PC-9 (cell line): ENCODE measurements around the gene GBX2. TPM values are rescaled to one million over a fixed set of nuclear protein-coding genes. Genes with fewer than 3 reads are reported as not detected.

ENCODE experiments used
- BruUV-seq: library from RNA; stranded (reverse); fragments of 400-500 nt; replicated peaks from 2 replicates; lab custom pipeline; 2021; lab: Mats Ljungman, UMichigan
- CTCF ChIA-PET: fragments of 300-600 bp; sonication (Branson Sonifier 250); formaldehyde crosslinking; loops from one replicate; lab custom pipeline; 2022; ENCODE audit warnings: antibody characterized with exemption; lab: Charles Lee
- POLR2A ChIA-PET: fragments of 300-600 bp; sonication (Branson Sonifier 250); formaldehyde crosslinking; loops from one replicate; lab custom pipeline; 2022; ENCODE audit warnings: antibody characterized with exemption; ENCODE audit not compliant: unreplicated experiment; lab: Charles Lee
- DNase-seq, 2 experiments: peaks; one replicate each; pipeline versions ENCODE4 v3.0.0 to v3.0.0-alpha.2; 2015 to 2022; ENCODE audit warnings: mixed read lengths in 1 of 2
- H2AFZ ChIP-seq: fragments of 200-600 bp; sonication (generic); 2 replicates; pipeline ENCODE4 v1.8.1; 2017; ENCODE audit warnings: antibody characterized with exemption
- H3F3A ChIP-seq: fragments of 200-600 bp; sonication (generic); 2 replicates; pipeline ENCODE4 v1.8.1; 2017; ENCODE audit warnings: antibody characterized with exemption, mild to moderate bottlenecking, low read depth; ENCODE audit not compliant: insufficient read depth
- H3K27ac ChIP-seq: fragments of 200-600 bp; sonication (generic); 2 replicates; pipeline ENCODE4 v1.6.1; 2016; ENCODE audit warnings: mixed run types
- H3K27me3 ChIP-seq: fragments of 200-600 bp; sonication (generic); 2 replicates; pipeline ENCODE4 v1.6.1; 2016; ENCODE audit warnings: low read depth, mixed run types; ENCODE audit not compliant: insufficient read depth
- H3K36me3 ChIP-seq: fragments of 200-600 bp; sonication (generic); 2 replicates; pipeline ENCODE4 v1.6.1; 2016; ENCODE audit warnings: low read depth, mixed run types
- H3K4me1 ChIP-seq: fragments of 200-600 bp; sonication (generic); replicated peaks from 2 replicates; pipeline ENCODE4 v1.6.1; 2016; ENCODE audit warnings: mixed run types; ENCODE audit not compliant: insufficient read depth
- H3K4me2 ChIP-seq: fragments of 200-600 bp; sonication (generic); 2 replicates; pipeline ENCODE4 v1.6.1; 2017; ENCODE audit warnings: mixed run types
- H3K4me3 ChIP-seq: fragments of 200-600 bp; sonication (generic); 2 replicates; pipeline ENCODE4 v1.6.1; 2016; ENCODE audit warnings: mixed run types
- H3K79me2 ChIP-seq: fragments of 200-600 bp; sonication (generic); 2 replicates; pipeline ENCODE4 v1.6.1; 2017; ENCODE audit warnings: low read depth, mixed run types
- H3K9me2 ChIP-seq: fragments of 200-600 bp; sonication (generic); 2 replicates; pipeline ENCODE4 v1.8.1; 2017; ENCODE audit warnings: mild to moderate bottlenecking; ENCODE audit not compliant: insufficient read depth
- H3K9me3 ChIP-seq: fragments of 200-600 bp; sonication (generic); 2 replicates; pipeline ENCODE4 v1.8.1; 2016; ENCODE audit warnings: low read depth; ENCODE audit not compliant: insufficient read depth
- H4K20me1 ChIP-seq: fragments of 200-600 bp; sonication (generic); 2 replicates; pipeline ENCODE4 v1.8.1; 2017; ENCODE audit not compliant: insufficient read depth
- CTCF ChIP-seq: fragments of 200-600 bp; sonication (generic); conservative IDR thresholded peaks from 2 replicates; pipeline ENCODE4 v1.6.1; 2017; ENCODE audit warnings: mixed run types, antibody characterized with exemption, mild to moderate bottlenecking, moderate library complexity
- EZH2 ChIP-seq: fragments of 200-600 bp; sonication (generic); IDR thresholded peaks from 2 replicates; pipeline ENCODE4 v1.8.0; 2017; ENCODE audit warnings: antibody characterized with exemption, low read depth
- intact Hi-C: fragments of 100-400 bp; cut with micrococcal nuclease; formaldehyde crosslinking; loops from one replicate; pipeline ENCODE4 v1.10.0; 2022; ENCODE audit not compliant: unreplicated experiment
- total RNA-seq: library from RNA; stranded (reverse); gene quantifications from 2 replicates; pipeline ENCODE4 v1.2.3, GENCODE V29; 2021

The GBX2 gene
- total RNA-seq, 1 experiment from 2014 or later: not detected

GRCh38 chr2:236209535-236209934 is 41.3 kb upstream of the GBX2 start:
- H3K27me3 ChIP-seq: no peaks in the 10 kb centered on the region
- intact Hi-C loops: no loop called here
- no peaks in the 10 kb centered on the region; the same call in 1 of the 2 replicates for H3K9me3 ChIP-seq
- no peaks in the 10 kb centered on the region for H3K9me2 ChIP-seq
- POLR2A ChIA-PET: interaction anchor here (0.6 kb wide), 1 partner anchor 14 kb away, joined by 14 read pairs; no protein-coding TSS in a partner anchor
- BruUV-seq: no TSS peak
- no peaks in the 10 kb centered on the region for H3K36me3 ChIP-seq
- H4K20me1 ChIP-seq: no peaks in the 10 kb centered on the region
- no peaks in the 10 kb centered on the region for H3F3A ChIP-seq
- no peak overlapping the region for H3K27ac ChIP-seq
- H2AFZ ChIP-seq: no peak overlapping the region
- no peaks in the 10 kb centered on the region for H3K79me2 ChIP-seq
- H3K4me1 ChIP-seq: no peaks in the 10 kb centered on the region
- CTCF ChIA-PET: interaction anchor here (0.6 kb wide), 1 partner anchor 907 kb away, joined by 3 read pairs; no protein-coding TSS in a partner anchor
- H3K4me3 ChIP-seq: no peak overlapping the region
- TF ChIP-seq CTCF: no peak
- no peak for TF ChIP-seq EZH2
- DNase-seq: peak in 1 of 2 experiments; percentile 33
- H3K4me2 ChIP-seq: no peak overlapping the region

- POLR2A ChIA-PET: no interaction called here
- intact Hi-C loops: no loop called here
- H3K4me2 ChIP-seq: no peak overlapping the region
- no peaks in the 10 kb centered on the region for H3K79me2 ChIP-seq
- H3K9me3 ChIP-seq: no peaks in the 10 kb centered on the region; the same call in 1 of the 2 replicates
- no peak overlapping the region for H3K27ac ChIP-seq
- H3K9me2 ChIP-seq: no peaks in the 10 kb centered on the region
- CTCF ChIA-PET: no interaction called here
- H3F3A ChIP-seq: no peaks in the 10 kb centered on the region
- H3K4me1 ChIP-seq: no peaks in the 10 kb centered on the region
- BruUV-seq: no TSS peak
- DNase-seq: peak in 1 of 2 experiments; percentile 26
- H3K27me3 ChIP-seq: no peaks in the 10 kb centered on the region
- no peaks in the 10 kb centered on the region for H3K36me3 ChIP-seq
- TF ChIP-seq EZH2: no peak
- TF ChIP-seq CTCF: no peak
- no peak overlapping the region for H2AFZ ChIP-seq
- H3K4me3 ChIP-seq: no peak overlapping the region
- H4K20me1 ChIP-seq: no peaks in the 10 kb centered on the region
Observed at GRCh38 chr2:236208019-236208926, 40.1 kb upstream of the GBX2 start.

- ChIA-PET POLR2A (interaction anchor here (0.6 kb wide), 1 partner anchor 32 kb away, joined by 14 read pairs; no protein-coding TSS in a partner anchor), CTCF (no interaction called here)
- DNase-seq: no peak
- no peaks in the 10 kb centered on the region for H3K9me2 ChIP-seq
- intact Hi-C loops: no loop called here
- no peak for TF ChIP-seq CTCF
- TF ChIP-seq EZH2: no peak
- no peaks in the 10 kb centered on the region; the same call in 1 of the 2 replicates for H3K9me3 ChIP-seq
- no peak overlapping the region for H2AFZ ChIP-seq
- no peak overlapping the region for H3K4me3 ChIP-seq
- H3F3A ChIP-seq: no peaks in the 10 kb centered on the region
- H3K27me3 ChIP-seq: no peaks in the 10 kb centered on the region
- no peaks in the 10 kb centered on the region for H3K36me3 ChIP-seq
- no peak overlapping the region for H3K27ac ChIP-seq
- H3K4me2 ChIP-seq: no peak overlapping the region
- BruUV-seq: no TSS peak
- no peaks in the 10 kb centered on the region for H4K20me1 ChIP-seq
- H3K79me2 ChIP-seq: no peaks in the 10 kb centered on the region
- no peaks in the 10 kb centered on the region for H3K4me1 ChIP-seq
Observed at GRCh38 chr2:236207472-236207871, 39.3 kb upstream of the GBX2 start.
